Uterus (tissue), 2 donors: ENCODE data around the gene EML1.

Experiments
- POLR2A ChIP-seq, 2 donors: fragments of 450-650 bp; IDR thresholded peaks; one replicate each; pipeline ENCODE4 v1.6.1; 2016; ENCODE audit warnings: antibody characterized with exemption in 2 of 2, mild to moderate bottlenecking in 1 of 2, moderate library complexity in 1 of 2
- TF ChIP-seq, protein P1 (sequence below), 4 experiments: fragments of 200-600 bp in 2 of 4; fragments of 450-650 bp in 2 of 4; sonication (generic) in 2 of 4; IDR thresholded peaks; one replicate each; pipeline ENCODE4 v1.5.1; 2016 to 2019; ENCODE audit warnings: antibody characterized with exemption in 4 of 4, mild to moderate bottlenecking in 2 of 4, moderate library complexity in 1 of 4

GRCh38 chr14:99943620-99944019 is 150.4 kb downstream of the EML1 start:
- TF ChIP-seq, protein P1, sequence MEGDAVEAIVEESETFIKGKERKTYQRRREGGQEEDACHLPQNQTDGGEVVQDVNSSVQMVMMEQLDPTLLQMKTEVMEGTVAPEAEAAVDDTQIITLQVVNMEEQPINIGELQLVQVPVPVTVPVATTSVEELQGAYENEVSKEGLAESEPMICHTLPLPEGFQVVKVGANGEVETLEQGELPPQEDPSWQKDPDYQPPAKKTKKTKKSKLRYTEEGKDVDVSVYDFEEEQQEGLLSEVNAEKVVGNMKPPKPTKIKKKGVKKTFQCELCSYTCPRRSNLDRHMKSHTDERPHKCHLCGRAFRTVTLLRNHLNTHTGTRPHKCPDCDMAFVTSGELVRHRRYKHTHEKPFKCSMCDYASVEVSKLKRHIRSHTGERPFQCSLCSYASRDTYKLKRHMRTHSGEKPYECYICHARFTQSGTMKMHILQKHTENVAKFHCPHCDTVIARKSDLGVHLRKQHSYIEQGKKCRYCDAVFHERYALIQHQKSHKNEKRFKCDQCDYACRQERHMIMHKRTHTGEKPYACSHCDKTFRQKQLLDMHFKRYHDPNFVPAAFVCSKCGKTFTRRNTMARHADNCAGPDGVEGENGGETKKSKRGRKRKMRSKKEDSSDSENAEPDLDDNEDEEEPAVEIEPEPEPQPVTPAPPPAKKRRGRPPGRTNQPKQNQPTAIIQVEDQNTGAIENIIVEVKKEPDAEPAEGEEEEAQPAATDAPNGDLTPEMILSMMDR (IDR thresholded peaks at IDR 0.05): no peak
- TF ChIP-seq POLR2A (IDR thresholded peaks at IDR 0.05): no peak
